HUDEP-2 (cell line): ENCODE results near the gene EIF2B2.
"Not testable (repeated sequence)": the region's sequence is repeated elsewhere in the genome, so short reads cannot be mapped to it uniquely, and the experiment has no call there.

Source experiments
- DNase-seq, 76 experiments: peaks; one replicate each; lab custom pipeline; 2025; ENCODE audit not compliant: unreplicated experiment in 76 of 76; lab: John Stamatoyannopoulos, UW

Gene EIF2B2

GRCh38 chr14:74988131-74988530 lies 14.6 kb upstream of the EIF2B2 start:
- no peak for DNase-seq

DNA sequence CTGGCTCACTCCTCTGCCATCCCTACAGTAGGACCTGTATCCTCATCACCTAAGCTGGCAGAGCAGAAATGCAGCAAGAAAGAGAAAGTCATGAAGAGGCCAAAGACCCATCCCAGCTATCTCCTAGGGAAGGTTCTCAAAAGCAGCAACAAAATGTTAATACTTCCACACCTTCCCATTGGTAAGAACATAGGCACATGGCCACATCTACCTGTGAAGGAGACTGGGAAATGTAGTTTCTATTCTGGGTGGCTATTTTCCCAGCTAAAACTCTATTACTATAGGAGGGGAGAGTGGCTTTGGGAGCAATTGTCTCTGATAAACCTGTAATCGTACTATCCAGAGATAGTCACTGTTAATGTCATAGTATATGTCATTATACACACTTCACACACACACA lies 13.7 kb upstream of the EIF2B2 start:
- DNase-seq, result no peak

DNA sequence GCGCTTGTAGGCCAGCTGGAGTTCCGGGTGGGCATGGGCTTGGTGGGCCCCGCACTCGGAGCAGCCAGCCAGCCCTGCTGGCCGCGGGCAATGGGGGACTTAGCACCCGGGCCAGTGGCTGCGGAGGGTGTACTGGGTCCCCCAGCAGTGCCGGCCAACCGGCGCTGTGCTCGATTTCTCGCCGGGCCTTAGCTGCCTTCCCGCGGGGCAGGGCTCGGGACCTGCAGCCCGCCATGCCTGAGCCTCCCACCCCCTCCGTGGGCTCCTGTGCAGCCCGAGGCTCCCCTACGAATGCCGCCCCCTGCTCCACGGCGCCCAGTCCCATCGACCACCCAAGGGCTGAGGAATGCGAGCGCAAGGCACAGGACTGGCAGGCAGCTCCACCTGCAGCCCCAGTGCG lies 8.5 kb upstream of the EIF2B2 start:
- DNase-seq, result not testable (repeated sequence)

- DNase-seq, result not testable (repeated sequence)
These were observed 6.9 kb upstream of the EIF2B2 start for GRCh38 chr14:74995781-74996180.

DNA sequence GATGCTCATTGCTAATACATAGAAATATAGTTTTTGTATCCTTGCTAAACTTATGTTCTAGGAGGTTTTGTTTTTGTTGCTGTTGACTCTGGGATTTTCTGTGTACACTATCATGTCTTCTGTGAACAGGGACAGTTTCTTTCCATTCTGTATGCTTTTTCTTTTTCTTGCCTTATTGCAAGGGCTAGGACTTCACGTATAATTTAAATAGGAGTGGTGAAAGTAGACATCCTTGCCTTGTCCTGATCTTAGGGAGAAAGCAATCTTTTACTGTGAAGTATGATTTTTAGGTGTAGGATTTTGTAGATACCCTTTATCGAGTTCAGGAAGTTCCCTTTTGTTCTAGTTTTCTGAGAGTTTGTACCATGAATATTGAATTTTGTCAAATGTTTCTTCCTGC lies 1.5 kb upstream of the EIF2B2 start:
- no peak for DNase-seq

DNA sequence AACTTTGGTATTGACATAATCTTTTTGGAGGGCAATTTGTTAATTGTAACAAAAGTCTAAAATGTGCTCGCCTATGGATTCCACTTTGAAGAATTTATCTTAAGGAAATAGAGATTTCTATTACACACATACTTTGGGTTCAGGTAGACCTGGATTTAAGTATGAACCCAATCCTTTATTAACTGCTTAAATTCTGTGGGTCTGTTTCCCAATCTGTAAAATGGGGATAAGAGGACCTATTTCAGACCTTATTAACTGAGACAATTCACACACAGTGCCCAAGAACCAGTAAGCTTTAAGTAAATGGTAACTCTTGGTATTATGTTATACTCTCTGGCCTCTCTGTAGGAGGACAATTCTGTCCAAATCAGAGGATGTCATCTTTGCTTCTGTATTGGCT lies 822 bp upstream of the EIF2B2 start:
- no peak for DNase-seq

GRCh38 chr14:75003250-75004027 lies 718 bp downstream of the EIF2B2 start:
- DNase-seq, result no peak

DNA sequence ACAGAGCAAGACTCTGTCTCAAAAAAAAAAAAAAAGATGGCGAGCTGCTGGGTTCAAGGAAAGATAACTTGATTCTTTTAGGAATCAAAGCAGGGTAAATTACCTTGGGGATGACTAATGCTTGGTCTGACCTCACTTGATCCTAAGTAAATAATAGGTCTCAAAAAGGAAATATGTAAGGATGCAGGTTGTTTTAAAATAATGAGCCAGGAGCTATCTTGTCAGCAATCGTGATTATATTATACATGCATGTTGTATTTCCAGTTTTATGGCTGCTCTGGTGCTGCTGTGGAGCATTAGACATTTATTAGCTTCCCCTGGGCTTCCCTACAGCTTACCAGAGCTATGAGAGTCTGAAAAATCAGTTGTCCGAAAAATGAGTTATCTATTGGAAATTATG lies 2.6 kb downstream of the EIF2B2 start:
- no peak for DNase-seq

DNA sequence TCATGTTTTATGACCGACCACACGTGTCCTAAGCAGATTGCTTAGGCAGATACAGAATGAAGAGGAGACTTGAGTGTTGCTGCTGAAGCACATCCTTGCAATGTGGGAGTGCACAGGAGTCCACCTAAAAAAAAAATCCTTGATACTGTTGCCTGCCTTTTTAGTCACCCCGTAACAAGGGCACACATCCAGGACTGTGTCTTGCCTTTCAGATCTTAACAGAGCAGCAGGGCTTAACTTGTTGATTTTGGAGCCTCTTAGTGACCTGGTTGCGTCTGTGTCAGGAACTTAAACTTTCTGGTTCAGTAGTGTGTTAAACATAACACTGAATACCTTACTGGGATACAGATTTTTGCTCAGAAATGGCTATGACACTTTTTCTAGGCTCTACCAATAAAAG lies 6.5 kb downstream of the EIF2B2 start:
- DNase-seq, result no peak

DNA sequence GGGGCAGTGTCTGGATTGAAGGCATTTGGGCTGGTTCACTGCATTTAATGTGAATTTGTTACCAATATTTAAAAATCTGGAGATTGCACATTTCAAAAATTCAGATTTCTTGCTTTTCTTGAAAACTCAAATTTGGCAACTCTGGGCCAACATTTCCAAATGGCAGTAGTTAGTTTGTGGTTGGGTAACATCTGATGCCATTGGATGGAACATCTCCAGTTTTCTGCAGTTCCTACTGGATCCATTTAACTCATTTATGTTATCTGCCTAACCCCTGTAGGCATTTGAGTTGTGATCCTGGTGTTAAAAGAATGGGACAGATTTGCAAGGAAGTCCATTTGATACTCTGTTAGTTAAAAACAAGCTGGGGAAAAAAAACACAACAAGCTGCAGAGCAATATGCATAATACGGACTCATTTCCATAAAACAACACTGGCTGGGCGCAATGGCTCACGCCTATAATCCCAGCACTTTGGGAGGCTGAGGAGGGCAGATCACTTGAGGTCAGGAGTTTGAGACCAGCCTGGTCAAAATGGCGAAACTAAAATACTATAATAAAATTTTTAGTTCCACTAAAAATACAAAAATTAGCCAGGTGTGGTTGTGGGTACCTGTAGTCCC lies 7.9 kb downstream of the EIF2B2 start:
- no peak for DNase-seq

GRCh38 chr14:75011356-75011994 lies 8.8 kb downstream of the EIF2B2 start:
- no peak for DNase-seq

DNA sequence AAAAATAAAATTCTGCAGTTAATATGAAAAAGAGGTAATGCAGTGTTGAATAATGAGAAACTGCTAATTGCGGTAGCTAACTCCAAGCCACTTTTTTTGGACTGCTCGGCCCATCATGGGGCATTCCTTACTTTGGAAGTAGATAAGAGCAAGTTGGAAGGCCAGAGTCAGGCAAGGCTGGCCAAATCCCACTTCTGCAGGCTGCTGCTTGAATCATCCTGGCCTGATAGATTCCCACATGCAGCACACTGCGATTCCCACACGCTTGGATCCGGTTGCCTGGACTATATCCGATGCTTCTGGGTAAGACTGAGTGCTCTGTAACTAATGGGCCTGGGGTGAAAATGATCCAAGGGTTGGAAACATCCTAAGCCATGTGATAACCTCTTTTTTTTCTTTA lies 10.6 kb downstream of the EIF2B2 start:
- no peak for DNase-seq

GRCh38 chr14:75015496-75015895 lies 12.8 kb downstream of the EIF2B2 start:
- no peak for DNase-seq

GRCh38 chr14:75016815-75017214 lies 14.1 kb downstream of the EIF2B2 start:
- DNase-seq, result no peak

- DNase-seq, result no peak
These were observed 16.0 kb downstream of the EIF2B2 start for GRCh38 chr14:75018694-75019093.

GRCh38 chr14:75022655-75023054 lies 19.9 kb downstream of the EIF2B2 start:
- peak in 13 of 76 experiments; percentile 1 to 29 (median 13) for DNase-seq

GRCh38 chr14:75023108-75023507 lies 20.4 kb downstream of the EIF2B2 start:
- DNase-seq, result no peak

GRCh38 chr14:75025082-75025481 lies 22.4 kb downstream of the EIF2B2 start:
- peak in 3 of 76 experiments; percentile 2 to 19 (median 5) for DNase-seq

- DNase-seq, result no peak
These were observed 23.2 kb downstream of the EIF2B2 start for GRCh38 chr14:75025876-75026275.

DNA sequence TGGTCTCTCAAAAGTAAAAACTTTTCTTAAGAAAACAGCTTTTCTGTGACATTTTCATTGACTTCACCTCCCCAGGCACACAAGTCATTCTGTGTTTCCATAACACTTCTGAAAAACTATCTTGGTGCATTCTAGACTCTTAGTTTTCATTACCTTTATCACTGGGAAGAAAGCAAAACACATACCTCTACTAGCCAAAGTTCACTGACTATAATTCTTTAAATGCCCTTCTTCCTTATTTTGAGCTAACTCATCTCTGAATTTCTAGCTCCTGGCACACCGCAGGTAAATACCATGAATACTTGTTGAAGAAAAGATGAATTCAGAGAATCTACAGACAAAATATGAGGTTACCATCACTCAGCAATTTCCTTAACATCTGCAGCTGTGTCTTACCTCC lies 27.4 kb downstream of the EIF2B2 start:
- no peak for DNase-seq

DNA sequence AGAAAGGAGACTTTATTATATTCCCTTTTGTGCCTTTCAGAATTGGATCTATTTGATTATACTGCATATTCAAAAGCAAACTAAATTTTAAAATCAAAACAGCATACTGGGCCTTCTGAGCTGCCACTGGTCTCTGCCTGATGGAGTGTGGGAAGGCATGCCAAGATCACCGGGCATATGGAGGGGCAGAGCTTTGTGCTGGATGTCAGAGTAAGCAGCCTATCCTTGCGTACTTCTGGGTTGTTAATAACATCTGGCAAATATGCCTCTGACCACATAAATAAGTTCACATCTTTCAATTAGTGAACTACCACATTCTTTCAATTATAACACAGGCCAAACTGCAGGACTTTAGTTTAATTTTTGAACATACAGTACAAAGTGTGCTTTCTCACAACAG lies 30.2 kb downstream of the EIF2B2 start:
- DNase-seq, result no peak

DNA sequence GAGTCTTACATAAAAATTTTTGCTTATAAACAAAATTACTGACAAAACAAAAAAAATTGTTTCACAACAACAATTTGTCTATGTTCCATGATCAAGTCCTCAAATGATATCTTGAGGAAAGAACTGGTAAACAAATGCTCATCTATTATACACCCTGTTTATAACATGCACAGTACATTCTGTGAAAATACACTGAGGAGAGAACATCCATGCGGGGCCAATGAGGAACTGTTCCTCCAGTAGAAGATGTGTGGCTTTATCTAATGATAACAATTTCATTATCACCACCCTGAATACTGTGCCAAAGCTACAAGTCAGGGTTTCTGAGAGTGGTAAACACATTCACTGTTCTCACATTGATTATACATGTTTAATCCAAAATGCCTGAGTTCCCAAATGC lies 37.8 kb downstream of the EIF2B2 start:
- peak in 15 of 76 experiments; percentile 2 to 63 (median 20) for DNase-seq
